GM23248 (cell line): Measurements from ENCODE around the gene ARSK. TPM values are rescaled to one million over a fixed set of nuclear protein-coding genes. Genes with fewer than 3 reads are reported as not detected.

Experiments used
- DNase-seq: peaks from one replicate; pipeline ENCODE4 v3.0.0-alpha.2; 2015
- H2AFZ ChIP-seq: fragments of 200-600 bp; sonication (generic); 2 replicates; pipeline ENCODE4 v1.6.1; 2016; ENCODE audit warnings: antibody characterized with exemption
- H3F3A ChIP-seq: fragments of 200-600 bp; sonication (generic); 2 replicates; pipeline ENCODE4 v1.6.1; 2016; ENCODE audit warnings: mild to moderate bottlenecking, antibody characterized with exemption, mixed run types; ENCODE audit not compliant: insufficient read depth
- H3K27ac ChIP-seq: fragments of 200-600 bp; sonication (generic); 2 replicates; pipeline ENCODE4 v1.5.1; 2016; ENCODE audit warnings: mild to moderate bottlenecking
- H3K27me3 ChIP-seq: fragments of 200-600 bp; sonication (generic); replicated peaks from 2 replicates; pipeline ENCODE4 v1.6.1; 2016; ENCODE audit warnings: mild to moderate bottlenecking; ENCODE audit not compliant: insufficient read depth
- H3K36me3 ChIP-seq: fragments of 200-600 bp; sonication (generic); 2 replicates; pipeline ENCODE4 v1.6.1; 2016; ENCODE audit warnings: low read depth, mild to moderate bottlenecking
- H3K4me1 ChIP-seq: fragments of 200-600 bp; sonication (generic); 2 replicates; pipeline ENCODE4 v1.6.1; 2016; ENCODE audit warnings: mild to moderate bottlenecking; ENCODE audit not compliant: insufficient read depth
- H3K4me2 ChIP-seq: fragments of 200-600 bp; sonication (generic); one replicate; pipeline ENCODE4 v1.6.1; 2016; ENCODE audit warnings: mild to moderate bottlenecking; ENCODE audit not compliant: unreplicated experiment
- H3K4me3 ChIP-seq: fragments of 200-600 bp; sonication (generic); 2 replicates; pipeline ENCODE4 v1.5.1; 2016; ENCODE audit warnings: mild to moderate bottlenecking
- H3K79me2 ChIP-seq: fragments of 200-600 bp; sonication (generic); 2 replicates; pipeline ENCODE4 v1.6.1; 2016; ENCODE audit warnings: mild to moderate bottlenecking; ENCODE audit not compliant: insufficient read depth
- H3K9ac ChIP-seq: fragments of 200-600 bp; sonication (generic); 2 replicates; pipeline ENCODE4 v1.6.1; 2016; ENCODE audit warnings: mild to moderate bottlenecking
- H3K9me2 ChIP-seq: fragments of 200-600 bp; sonication (generic); 2 replicates; pipeline ENCODE4 v1.6.1; 2016; ENCODE audit warnings: mixed run types, mild to moderate bottlenecking, moderate library complexity; ENCODE audit not compliant: insufficient read depth
- H3K9me3 ChIP-seq: fragments of 200-600 bp; sonication (generic); one replicate; pipeline ENCODE4 v1.6.1; 2017; ENCODE audit warnings: low read depth
- H4K20me1 ChIP-seq: fragments of 200-600 bp; sonication (generic); 2 replicates; pipeline ENCODE4 v1.6.0; 2016; ENCODE audit not compliant: insufficient read depth
- EZH2 ChIP-seq: fragments of 200-600 bp; sonication (generic); IDR thresholded peaks from 2 replicates; pipeline ENCODE4 v1.6.1; 2018; ENCODE audit warnings: antibody characterized with exemption, mild to moderate bottlenecking; ENCODE audit not compliant: insufficient read depth, poor library complexity, severe bottlenecking
- EZH2phosphoT487 ChIP-seq: fragments of 200-600 bp; sonication (generic); IDR thresholded peaks from 2 replicates; pipeline ENCODE4 v1.6.1; 2018; ENCODE audit warnings: antibody characterized with exemption, moderate library complexity, mild to moderate bottlenecking, low read depth; ENCODE audit not compliant: insufficient read depth
- WGBS, 2 experiments: methylation state at CpG; one replicate each; pipeline ENCODE4 v1.1.6; 2015 to 2017; ENCODE audit warnings: low lambda C conversion rate in 2 of 2, low coverage in 1 of 2; ENCODE audit errors: missing lambda C conversion rate in 2 of 2; 5-methylcytosine and 5-hydroxymethylcytosine counted together
- in situ Hi-C: fragments of 300-500 bp; cut with MboI; formaldehyde crosslinking; loops from 2 replicates; pipeline ENCODE4 v1.15.0; 2020
- polyA plus RNA-seq: library from polyadenylated mRNA; unstranded; fragments of >200 nt; fragmentation: Nextera tagmentation; extraction: Ambion mirVana; gene quantifications from 2 replicates; pipeline ENCODE4 v1.2.1, GENCODE V29; 2016
- small RNA-seq: library from RNA; depleted of rRNA; stranded (forward); fragments of <200 nt; gene quantifications from one replicate; pipeline ENCODE3, GENCODE V24; 2014; ENCODE audit warnings: low read depth, low replicate concordance
- total RNA-seq: library from RNA; depleted of rRNA; stranded (reverse); fragments of >200 nt; shearing (Covaris generic); gene quantifications from 2 replicates; pipeline ENCODE4 v1.2.3, GENCODE V29; 2014; rRNA removed

ARSK gene
- total and polyA plus RNA-seq, 2 experiments from 2014 or later, result 12.1 to 14.5 TPM

- peaks cover 22% of the 10 kb centered on the region for H3F3A ChIP-seq
- peaks cover 5% of the 10 kb centered on the region; the same call in 1 of the 2 replicates for H3K4me1 ChIP-seq
- no peak overlapping the region for H3K27ac ChIP-seq
- H3K27me3 ChIP-seq, result no peaks in the 10 kb centered on the region
- no peaks in the 10 kb centered on the region for H3K9me3 ChIP-seq
- TF ChIP-seq EZH2, result no peak
- TF ChIP-seq EZH2phosphoT487, result no peak
- H3K36me3 ChIP-seq, result no peaks in the 10 kb centered on the region
- H3K4me3 ChIP-seq, result no peak overlapping the region
- no peak overlapping the region for H3K4me2 ChIP-seq
- H3K9ac ChIP-seq, result no peak overlapping the region
- no peaks in the 10 kb centered on the region; the same call in 1 of the 2 replicates for H3K79me2 ChIP-seq
- H2AFZ ChIP-seq, result no peak overlapping the region
- DNase-seq, result no peak
- H4K20me1 ChIP-seq, result no peaks in the 10 kb centered on the region
- H3K9me2 ChIP-seq, result no peaks in the 10 kb centered on the region
- in situ Hi-C loops, result no loop called here
Observed at GRCh38 chr5:95649842-95650620, 95.1 kb downstream of the ARSK start.

- H3K4me3 ChIP-seq, result no peak overlapping the region
- H3K9me3 ChIP-seq, result no peaks in the 10 kb centered on the region
- no peak overlapping the region for H3K27ac ChIP-seq
- no peaks in the 10 kb centered on the region for H4K20me1 ChIP-seq
- H3F3A ChIP-seq, result peaks cover under 1% of the 10 kb centered on the region; the same call in 1 of the 2 replicates
- H3K27me3 ChIP-seq, result no peaks in the 10 kb centered on the region
- no peak overlapping the region for H3K9ac ChIP-seq
- in situ Hi-C loops, result no loop called here
- H3K9me2 ChIP-seq, result no peaks in the 10 kb centered on the region
- DNase-seq, result no peak
- no peaks in the 10 kb centered on the region for H3K36me3 ChIP-seq
- H2AFZ ChIP-seq, result no peak overlapping the region
- TF ChIP-seq EZH2 (no peak), EZH2phosphoT487 (no peak)
- H3K79me2 ChIP-seq, result no peaks in the 10 kb centered on the region; the same call in 1 of the 2 replicates
- no peak overlapping the region for H3K4me2 ChIP-seq
- WGBS, 2 experiments, result 55 to 60% methylated on average over 1 of the region's 1 CpG
- H3K4me1 ChIP-seq, result no peaks in the 10 kb centered on the region; the same call in 1 of the 2 replicates
Observed at GRCh38 chr5:95652849-95653248, 97.9 kb downstream of the ARSK start.

- H3K9me2 ChIP-seq, result no peaks in the 10 kb centered on the region
- no peaks in the 10 kb centered on the region for H3F3A ChIP-seq
- in situ Hi-C loops, result no loop called here
- H4K20me1 ChIP-seq, result no peaks in the 10 kb centered on the region
- no peak overlapping the region for H3K27ac ChIP-seq
- H2AFZ ChIP-seq, result no peak overlapping the region
- H3K9me3 ChIP-seq, result no peaks in the 10 kb centered on the region
- no peak for TF ChIP-seq EZH2phosphoT487
- no peak for TF ChIP-seq EZH2
- DNase-seq, result no peak
- H3K79me2 ChIP-seq, result no peaks in the 10 kb centered on the region; the same call in 1 of the 2 replicates
- H3K36me3 ChIP-seq, result no peaks in the 10 kb centered on the region
- no peak overlapping the region for H3K9ac ChIP-seq
- no peaks in the 10 kb centered on the region for H3K4me1 ChIP-seq
- no peaks in the 10 kb centered on the region for H3K27me3 ChIP-seq
- no peak overlapping the region for H3K4me3 ChIP-seq
- H3K4me2 ChIP-seq, result no peak overlapping the region
- WGBS, 2 experiments, result 83 to 85% methylated on average over 3 of the region's 3 CpGs
Observed at GRCh38 chr5:95654196-95654595, 99.3 kb downstream of the ARSK start.

Small RNA genes lying within 50 kb of the gene (small RNA-seq; reads per million reads assigned to genes)
- not detected for gene RNU6-308P

Other genes with a start within 250 kb of the ARSK start
- not detected in 2 replicates for gene FAM81B, start 163.7 kb upstream of the ARSK start, total RNA-seq
- not detected in 2 replicates for gene FAM81B, start 163.7 kb upstream of the ARSK start, polyA plus RNA-seq
- gene SKIC3, start 124 bp upstream of the ARSK start, total RNA-seq, result 83.5 and 101 TPM in 2 replicates
- 65.1 and 77.6 TPM in 2 replicates for gene SKIC3, start 124 bp upstream of the ARSK start, polyA plus RNA-seq
- gene GPR150, start 65.0 kb downstream of the ARSK start, total RNA-seq, result 1.1 TPM in 1 of 2 replicates, not detected in the other
- gene GPR150, start 65.0 kb downstream of the ARSK start, polyA plus RNA-seq, result 0.25 and 0.35 TPM in 2 replicates
- 0.38 and 1.2 TPM in 2 replicates for gene RFESD, start 91.7 kb downstream of the ARSK start, total RNA-seq
- 4.6 and 6.6 TPM in 2 replicates for gene RFESD, start 91.7 kb downstream of the ARSK start, polyA plus RNA-seq
- 0.22 TPM in 1 of 2 replicates, not detected in the other for gene SPATA9, start 127.9 kb downstream of the ARSK start, total RNA-seq
- gene SPATA9, start 127.9 kb downstream of the ARSK start, polyA plus RNA-seq, result 0.71 and 0.96 TPM in 2 replicates
- 202 and 214 TPM in 2 replicates for gene RHOBTB3, start 176.2 kb downstream of the ARSK start, total RNA-seq
- gene RHOBTB3, start 176.2 kb downstream of the ARSK start, polyA plus RNA-seq, result 147 and 149 TPM in 2 replicates